SK-N-SH (cell line): ENCODE data around the gene SKA2. TPM values are rescaled to one million over a fixed set of nuclear protein-coding genes. Genes with fewer than 3 reads are reported as not detected.
A peak's percentile ranks its signal among the peaks of the same experiment; 100 is the strongest.

Experiments
- CTCF ChIA-PET: fragments of 300-600, 350-600 bp; formaldehyde crosslinking; extraction: SDS; loops from one replicate; lab custom pipeline; 2021; lab: Yijun Ruan, JAX
- POLR2A ChIA-PET: fragments of 350-600 bp; sonication (Branson Sonifier 250); formaldehyde crosslinking; extraction: SDS; loops from one replicate; lab custom pipeline; 2020; ENCODE audit warnings: antibody characterized with exemption, inconsistent platforms; lab: Yijun Ruan, JAX
- DNase-seq: peaks from one replicate; pipeline ENCODE4 v3.0.0; 2012
- H2AFZ ChIP-seq: fragments of 200-600 bp; sonication (generic); 2 replicates; pipeline ENCODE4 v1.8.1; 2016; ENCODE audit warnings: antibody characterized with exemption, mild to moderate bottlenecking, low read depth
- H3F3A ChIP-seq: fragments of 200-600 bp; sonication (generic); replicated peaks from 2 replicates; pipeline ENCODE3; 2016; ENCODE audit warnings: antibody characterized with exemption, mild to moderate bottlenecking; ENCODE audit not compliant: insufficient read depth
- H3K27ac ChIP-seq, 2 experiments: fragments of 200-500 bp in 1 of 2; fragments of 200-600 bp in 1 of 2; sonication (Bioruptor generic) in 1 of 2; sonication (generic), shearing (Covaris generic) in 1 of 2; 2 replicates each; pipeline versions ENCODE4 v1.5.1 to v1.6.1; 2014 to 2016; ENCODE audit warnings: low read depth in 2 of 2, inconsistent platforms in 1 of 2, low read length in 1 of 2, mild to moderate bottlenecking in 1 of 2, mixed read lengths in 1 of 2
- H3K27me3 ChIP-seq: fragments of 200-600 bp; sonication (generic), shearing (Covaris generic); 2 replicates; pipeline ENCODE4 v1.6.1; 2016; ENCODE audit warnings: mixed run types; ENCODE audit not compliant: insufficient read depth
- H3K36me3 ChIP-seq, 2 experiments: fragments of 200-500 bp in 1 of 2; fragments of 200-600 bp in 1 of 2; sonication (Bioruptor generic) in 1 of 2; sonication (generic) in 1 of 2; replicated peaks in 1 of 2; 2 replicates each; pipeline versions ENCODE3 to v1.5.1; 2014 to 2016; ENCODE audit warnings: low read length in 1 of 2, mild to moderate bottlenecking in 1 of 2; ENCODE audit not compliant: insufficient read depth in 2 of 2, control insufficient read depth in 1 of 2
- H3K4me1 ChIP-seq, 2 experiments: fragments of 200-500 bp in 1 of 2; fragments of 200-600 bp in 1 of 2; sonication (Bioruptor generic) in 1 of 2; sonication (generic), shearing (Covaris generic) in 1 of 2; 2 replicates each; pipeline versions ENCODE4 v1.5.1 to v1.6.1; 2014 to 2016; ENCODE audit warnings: low read depth in 1 of 2, low read length in 1 of 2, mixed run types in 1 of 2; ENCODE audit not compliant: insufficient read depth in 2 of 2, control insufficient read depth in 1 of 2
- H3K4me2 ChIP-seq: fragments of 200-600 bp; sonication (generic), shearing (Covaris generic); 2 replicates; pipeline ENCODE4 v1.6.1; 2017; ENCODE audit warnings: mixed run types
- H3K4me3 ChIP-seq, 2 experiments: fragments of 200-500 bp in 1 of 2; fragments of 200-600 bp in 1 of 2; sonication (Bioruptor generic) in 1 of 2; sonication (generic), shearing (Covaris generic) in 1 of 2; 2 replicates each; pipeline versions ENCODE4 v1.5.1 to v1.8.1; 2014 to 2016; ENCODE audit warnings: low read depth in 2 of 2, inconsistent platforms in 1 of 2, low read length in 1 of 2, mild to moderate bottlenecking in 1 of 2, mixed read lengths in 1 of 2, moderate library complexity in 1 of 2
- H3K79me2 ChIP-seq: fragments of 200-600 bp; sonication (generic); 2 replicates; pipeline ENCODE4 v1.8.1; 2017; ENCODE audit warnings: mild to moderate bottlenecking; ENCODE audit not compliant: insufficient read depth
- H3K9ac ChIP-seq: fragments of 200-600 bp; sonication (generic); 2 replicates; pipeline ENCODE4 v1.6.1; 2017; ENCODE audit warnings: mixed run types
- H3K9me2 ChIP-seq: fragments of 200-600 bp; sonication (generic); 2 replicates; pipeline ENCODE4 v1.6.1; 2017; ENCODE audit warnings: mixed run types
- H3K9me3 ChIP-seq: fragments of 200-600 bp; sonication (generic); 2 replicates; pipeline ENCODE4 v1.6.1; 2017; ENCODE audit warnings: mixed run types, mild to moderate bottlenecking, moderate library complexity
- H4K20me1 ChIP-seq: fragments of 200-600 bp; sonication (generic); 2 replicates; pipeline ENCODE4 v1.6.1; 2017; ENCODE audit warnings: mild to moderate bottlenecking, mixed run types; ENCODE audit not compliant: insufficient read depth
- CHD2 ChIP-seq: fragments of 150-350 bp; IDR thresholded peaks from 2 replicates; pipeline ENCODE4 v1.6.1; 2018; ENCODE audit warnings: low read length; ENCODE audit not compliant: partially characterized antibody
- EP300 ChIP-seq, 2 experiments: IDR thresholded peaks; 2 replicates each; pipeline versions ENCODE4 v1.4.0 to v1.6.1; 2012; ENCODE audit warnings: borderline replicate concordance in 1 of 2, low read depth in 1 of 2, low read length in 1 of 2
- FOSL2 ChIP-seq: IDR thresholded peaks from 2 replicates; pipeline ENCODE4 v1.4.0; 2012; ENCODE audit warnings: low read depth, mild to moderate bottlenecking, moderate library complexity, borderline replicate concordance
- FOXM1 ChIP-seq: IDR thresholded peaks from 2 replicates; pipeline ENCODE4 v1.4.0; 2012; ENCODE audit warnings: low read depth, mild to moderate bottlenecking
- NRF1 ChIP-seq: IDR thresholded peaks from 2 replicates; pipeline ENCODE4 v1.6.1; 2012; ENCODE audit warnings: low read depth, mild to moderate bottlenecking, low read length
- POLR2AphosphoS5 ChIP-seq: IDR thresholded peaks from 2 replicates; pipeline ENCODE4 v1.6.1; 2012; ENCODE audit warnings: low read depth, low read length
- RFX5 ChIP-seq: IDR thresholded peaks from 2 replicates; pipeline ENCODE4 v1.6.1; 2012; ENCODE audit warnings: mild to moderate bottlenecking, improper control_type of control experiment, low read length
- SIN3A ChIP-seq: IDR thresholded peaks from 2 replicates; pipeline ENCODE4 v1.6.1; 2012; ENCODE audit warnings: low read depth, mild to moderate bottlenecking, low read length, moderate library complexity, borderline replicate concordance
- WGBS: methylation state at CpG from one replicate; pipeline ENCODE4 v1.1.6; 2017; ENCODE audit warnings: low lambda C conversion rate; 5-methylcytosine and 5-hydroxymethylcytosine counted together
- polyA plus RNA-seq, 3 experiments: library from polyadenylated mRNA; depleted of rRNA; stranded (reverse); fragments of >200 nt; gene quantifications; 2 replicates each; pipeline ENCODE4 v1.2.3, GENCODE V29; 2012
- TF ChIP-seq, protein P1 (sequence below): fragments of 150-350 bp; IDR thresholded peaks from 2 replicates; pipeline ENCODE4 v1.6.1; 2017; ENCODE audit warnings: antibody characterized with exemption, low read length, low read depth, borderline replicate concordance
- TF ChIP-seq, protein P2 (sequence below): IDR thresholded peaks from 2 replicates; pipeline ENCODE4; 2012
- TF ChIP-seq, protein P3 (sequence below): IDR thresholded peaks from 2 replicates; pipeline ENCODE4 v1.6.1; 2012; ENCODE audit warnings: mild to moderate bottlenecking, low read depth, low read length, moderate library complexity

The SKA2 gene
- polyA plus RNA-seq, 1 of the 3 experiments (the other 2 are of a cell fraction): 12.8 TPM

DNA sequence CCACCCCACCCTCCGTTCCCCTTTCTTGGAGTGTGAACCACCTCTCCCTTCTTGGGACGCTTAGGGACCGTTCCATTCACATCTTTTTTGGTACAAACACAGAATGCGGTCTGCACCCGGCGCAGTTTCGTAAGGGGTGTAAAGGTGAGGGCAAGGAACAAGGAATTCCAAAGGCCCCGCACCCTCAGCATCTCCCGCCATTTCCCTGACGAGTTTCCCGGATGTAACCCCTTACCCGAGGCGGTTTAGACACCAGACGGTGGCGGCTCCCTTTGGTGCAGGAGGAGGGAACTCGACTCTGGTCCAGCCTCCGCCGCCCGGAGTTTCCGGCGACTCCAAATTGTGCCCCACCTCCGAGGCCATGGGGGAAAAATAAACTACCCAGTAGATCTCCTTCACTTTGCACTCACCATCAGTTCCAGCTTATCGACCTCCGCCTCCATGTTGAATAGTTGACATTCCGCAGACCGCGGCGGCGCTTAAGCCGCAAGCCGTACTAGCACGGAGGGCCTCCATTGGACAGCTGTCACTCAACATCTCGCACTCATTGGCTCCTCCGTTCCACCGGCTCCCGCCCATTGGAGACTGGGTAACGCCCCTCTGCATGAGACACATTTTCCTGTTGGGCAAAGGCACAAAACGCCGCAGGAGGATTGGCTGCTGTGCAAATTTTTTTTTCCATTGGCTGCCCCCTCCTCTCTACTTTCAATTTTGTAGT is at the start of gene SKA2 (continued):
- TF ChIP-seq, protein P1, sequence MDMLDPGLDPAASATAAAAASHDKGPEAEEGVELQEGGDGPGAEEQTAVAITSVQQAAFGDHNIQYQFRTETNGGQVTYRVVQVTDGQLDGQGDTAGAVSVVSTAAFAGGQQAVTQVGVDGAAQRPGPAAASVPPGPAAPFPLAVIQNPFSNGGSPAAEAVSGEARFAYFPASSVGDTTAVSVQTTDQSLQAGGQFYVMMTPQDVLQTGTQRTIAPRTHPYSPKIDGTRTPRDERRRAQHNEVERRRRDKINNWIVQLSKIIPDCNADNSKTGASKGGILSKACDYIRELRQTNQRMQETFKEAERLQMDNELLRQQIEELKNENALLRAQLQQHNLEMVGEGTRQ: no peak
- TF ChIP-seq, protein P2, sequence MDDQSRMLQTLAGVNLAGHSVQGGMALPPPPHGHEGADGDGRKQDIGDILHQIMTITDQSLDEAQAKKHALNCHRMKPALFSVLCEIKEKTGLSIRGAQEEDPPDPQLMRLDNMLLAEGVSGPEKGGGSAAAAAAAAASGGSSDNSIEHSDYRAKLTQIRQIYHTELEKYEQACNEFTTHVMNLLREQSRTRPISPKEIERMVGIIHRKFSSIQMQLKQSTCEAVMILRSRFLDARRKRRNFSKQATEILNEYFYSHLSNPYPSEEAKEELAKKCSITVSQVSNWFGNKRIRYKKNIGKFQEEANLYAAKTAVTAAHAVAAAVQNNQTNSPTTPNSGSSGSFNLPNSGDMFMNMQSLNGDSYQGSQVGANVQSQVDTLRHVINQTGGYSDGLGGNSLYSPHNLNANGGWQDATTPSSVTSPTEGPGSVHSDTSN: peak; percentile 97
- TF ChIP-seq NRF1 (no peak), CHD2 (peak; percentile 95), FOXM1 (peak; percentile 36; the same call in 1 of the 2 replicates), RFX5 (peak; percentile 94), POLR2AphosphoS5 (peak; percentile 54; the same call in 1 of the 2 replicates), FOSL2 (no peak), EP300 (IDR thresholded peaks at IDR 0.05; ENCODE audit: borderline replicate concordance in 1 of 2, low read depth in 1 of 2, low read length in 1 of 2) (no peak)
- TF ChIP-seq, all 33 proteins: peak for 18

DNA sequence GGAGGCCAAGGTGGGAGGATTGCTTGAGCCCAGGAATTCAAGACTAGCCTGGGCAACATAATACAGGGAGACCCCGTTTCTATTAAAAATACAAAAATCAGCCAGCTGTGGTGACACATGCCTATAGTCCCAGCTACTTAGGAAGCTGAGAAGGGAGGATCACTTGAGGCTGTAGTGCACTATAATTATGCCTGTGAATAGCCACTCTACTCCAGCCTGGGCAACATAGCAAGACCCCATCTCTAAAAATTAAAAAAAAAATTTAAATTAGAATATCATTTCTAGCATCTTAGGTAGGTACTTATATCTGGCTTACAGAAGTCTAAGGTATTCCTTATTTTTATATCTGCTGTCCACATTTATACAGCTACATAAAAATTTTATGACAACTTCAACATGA is 47.3 kb upstream of the SKA2 start:
- H3K4me2 ChIP-seq: no peak overlapping the region
- H3K9ac ChIP-seq: no peak overlapping the region
- TF ChIP-seq EP300 (IDR thresholded peaks at IDR 0.05; ENCODE audit: borderline replicate concordance in 1 of 2, low read depth in 1 of 2, low read length in 1 of 2): no peak
- TF ChIP-seq SIN3A: no peak
- no peak for TF ChIP-seq RFX5
- TF ChIP-seq, protein P2: no peak
- H2AFZ ChIP-seq: no peak overlapping the region
- no peaks in the 10 kb centered on the region for H3K9me3 ChIP-seq
- H3K27me3 ChIP-seq: no peaks in the 10 kb centered on the region
- H3K27ac ChIP-seq: no peak overlapping the region
- no peaks in the 10 kb centered on the region for H3K79me2 ChIP-seq
- no peak for DNase-seq
- peaks cover 8% of the 10 kb centered on the region for H3F3A ChIP-seq
- POLR2A ChIA-PET: interaction anchor here (0.6 to 0.7 kb wide), 2 partner anchors 12 to 492 kb away, joined by 3 read pairs; no protein-coding TSS in a partner anchor
- WGBS: 95% methylated on average over 1 of the region's 1 CpG
- no peaks in the 10 kb centered on the region for H3K9me2 ChIP-seq
- CTCF ChIA-PET: no interaction called here
- peaks cover 0 to 28% of the 10 kb centered on the region in 2 experiments for H3K36me3 ChIP-seq
- no peaks in the 10 kb centered on the region for H4K20me1 ChIP-seq
- H3K4me3 ChIP-seq: no peak overlapping the region
- no peaks in the 10 kb centered on the region for H3K4me1 ChIP-seq

DNA sequence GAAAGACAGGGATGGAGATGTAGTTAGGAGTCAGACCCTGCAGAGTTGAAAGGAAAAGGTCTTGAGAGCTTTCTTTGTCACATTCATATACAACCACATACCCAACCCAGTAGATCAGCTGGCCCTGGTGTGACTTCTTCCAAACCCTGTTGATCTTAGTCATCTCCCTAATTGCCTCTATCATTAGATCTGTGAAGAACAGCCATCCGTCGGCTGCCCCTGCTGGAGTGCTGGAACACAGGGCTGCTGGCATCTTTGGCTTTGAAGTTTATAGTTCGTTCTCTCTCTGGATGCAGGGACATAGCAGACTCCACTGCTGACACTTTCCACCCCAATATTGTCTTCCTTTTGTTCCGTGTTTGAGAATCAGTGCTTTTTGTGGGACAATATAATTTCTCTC is 44.4 kb upstream of the SKA2 start:
- no peak for TF ChIP-seq FOSL2
- TF ChIP-seq, protein P3, sequence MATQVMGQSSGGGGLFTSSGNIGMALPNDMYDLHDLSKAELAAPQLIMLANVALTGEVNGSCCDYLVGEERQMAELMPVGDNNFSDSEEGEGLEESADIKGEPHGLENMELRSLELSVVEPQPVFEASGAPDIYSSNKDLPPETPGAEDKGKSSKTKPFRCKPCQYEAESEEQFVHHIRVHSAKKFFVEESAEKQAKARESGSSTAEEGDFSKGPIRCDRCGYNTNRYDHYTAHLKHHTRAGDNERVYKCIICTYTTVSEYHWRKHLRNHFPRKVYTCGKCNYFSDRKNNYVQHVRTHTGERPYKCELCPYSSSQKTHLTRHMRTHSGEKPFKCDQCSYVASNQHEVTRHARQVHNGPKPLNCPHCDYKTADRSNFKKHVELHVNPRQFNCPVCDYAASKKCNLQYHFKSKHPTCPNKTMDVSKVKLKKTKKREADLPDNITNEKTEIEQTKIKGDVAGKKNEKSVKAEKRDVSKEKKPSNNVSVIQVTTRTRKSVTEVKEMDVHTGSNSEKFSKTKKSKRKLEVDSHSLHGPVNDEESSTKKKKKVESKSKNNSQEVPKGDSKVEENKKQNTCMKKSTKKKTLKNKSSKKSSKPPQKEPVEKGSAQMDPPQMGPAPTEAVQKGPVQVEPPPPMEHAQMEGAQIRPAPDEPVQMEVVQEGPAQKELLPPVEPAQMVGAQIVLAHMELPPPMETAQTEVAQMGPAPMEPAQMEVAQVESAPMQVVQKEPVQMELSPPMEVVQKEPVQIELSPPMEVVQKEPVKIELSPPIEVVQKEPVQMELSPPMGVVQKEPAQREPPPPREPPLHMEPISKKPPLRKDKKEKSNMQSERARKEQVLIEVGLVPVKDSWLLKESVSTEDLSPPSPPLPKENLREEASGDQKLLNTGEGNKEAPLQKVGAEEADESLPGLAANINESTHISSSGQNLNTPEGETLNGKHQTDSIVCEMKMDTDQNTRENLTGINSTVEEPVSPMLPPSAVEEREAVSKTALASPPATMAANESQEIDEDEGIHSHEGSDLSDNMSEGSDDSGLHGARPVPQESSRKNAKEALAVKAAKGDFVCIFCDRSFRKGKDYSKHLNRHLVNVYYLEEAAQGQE: no peak
- TF ChIP-seq CHD2: no peak
- no peak for TF ChIP-seq EP300 (IDR thresholded peaks at IDR 0.05; ENCODE audit: borderline replicate concordance in 1 of 2, low read depth in 1 of 2, low read length in 1 of 2)
- no peak overlapping the region for H2AFZ ChIP-seq
- no peaks in the 10 kb centered on the region for H3K9me2 ChIP-seq
- no peaks in the 10 kb centered on the region for H3K4me1 ChIP-seq
- no peaks in the 10 kb centered on the region for H3K9me3 ChIP-seq
- H3K9ac ChIP-seq: no peak overlapping the region
- WGBS: 84% methylated on average over 4 of the region's 4 CpGs
- CTCF ChIA-PET: no interaction called here
- H4K20me1 ChIP-seq: no peaks in the 10 kb centered on the region
- no peaks in the 10 kb centered on the region for H3K79me2 ChIP-seq
- no peak for DNase-seq
- no peak overlapping the region for H3K4me3 ChIP-seq
- H3F3A ChIP-seq: peaks cover 5% of the 10 kb centered on the region
- POLR2A ChIA-PET: no interaction called here
- H3K27ac ChIP-seq: no peak overlapping the region
- H3K27me3 ChIP-seq: no peaks in the 10 kb centered on the region
- peaks cover 3 to 55% of the 10 kb centered on the region in 2 experiments for H3K36me3 ChIP-seq
- H3K4me2 ChIP-seq: no peak overlapping the region
